ENCODE measurements around the gene SLC25A19. TPM values are rescaled to one million over a fixed set of nuclear protein-coding genes. Genes with fewer than 3 reads are reported as not detected.
A peak's percentile ranks its signal among the peaks of the same experiment; 100 is the strongest.

The SLC25A19 gene
- total RNA-seq, 4 donors from 2014 or later, result 4.0 to 7.1 (median 5.9) TPM

DNA sequence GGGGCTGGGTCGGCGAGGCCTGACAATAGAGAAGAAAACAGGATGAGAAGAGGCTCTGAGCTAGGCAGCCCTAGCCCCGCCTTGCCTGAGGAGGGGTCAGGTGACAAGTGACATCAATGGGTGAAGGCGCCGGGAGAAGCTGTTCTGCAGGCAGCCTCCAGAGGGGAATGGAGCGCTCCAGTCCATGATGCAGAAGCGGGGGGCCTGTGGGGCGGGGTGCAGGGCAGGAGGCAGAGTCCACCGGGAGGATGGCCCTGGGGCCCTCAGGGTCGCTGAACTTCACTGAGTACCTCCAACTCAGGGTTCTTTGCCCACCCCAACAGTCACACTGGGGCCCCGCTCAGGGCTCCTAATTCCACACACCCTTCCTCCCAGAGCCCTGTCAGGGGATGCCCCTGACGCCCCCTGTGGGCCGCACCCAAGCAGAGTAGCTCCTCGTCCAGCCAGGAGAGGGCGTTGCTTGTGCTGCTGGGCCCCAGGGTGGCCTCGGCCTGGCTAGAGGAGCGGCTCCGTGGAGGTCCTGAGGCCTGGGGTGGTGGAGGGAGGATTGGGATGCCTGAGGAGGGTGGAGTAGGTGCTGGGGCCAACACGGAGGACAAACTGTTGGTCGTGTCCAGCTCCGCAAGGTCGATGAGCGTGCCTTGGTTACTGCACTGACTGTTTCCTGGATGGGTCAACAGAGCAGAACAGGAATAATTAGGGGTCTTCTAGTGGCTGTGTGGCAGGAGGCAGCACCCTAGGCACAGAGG is 48.7 kb downstream of the SLC25A19 start:
- intact Hi-C loops (cut with DNase I; ENCODE audit: low total_unique reads), result no loop called here
- no peak for DNase-seq (ENCODE audit: low spot score in 2 of 2)
- H3K4me3 ChIP-seq (ENCODE audit: low read depth, poor library complexity, severe bottlenecking), result no peak overlapping the region
- TF ChIP-seq, protein P1, sequence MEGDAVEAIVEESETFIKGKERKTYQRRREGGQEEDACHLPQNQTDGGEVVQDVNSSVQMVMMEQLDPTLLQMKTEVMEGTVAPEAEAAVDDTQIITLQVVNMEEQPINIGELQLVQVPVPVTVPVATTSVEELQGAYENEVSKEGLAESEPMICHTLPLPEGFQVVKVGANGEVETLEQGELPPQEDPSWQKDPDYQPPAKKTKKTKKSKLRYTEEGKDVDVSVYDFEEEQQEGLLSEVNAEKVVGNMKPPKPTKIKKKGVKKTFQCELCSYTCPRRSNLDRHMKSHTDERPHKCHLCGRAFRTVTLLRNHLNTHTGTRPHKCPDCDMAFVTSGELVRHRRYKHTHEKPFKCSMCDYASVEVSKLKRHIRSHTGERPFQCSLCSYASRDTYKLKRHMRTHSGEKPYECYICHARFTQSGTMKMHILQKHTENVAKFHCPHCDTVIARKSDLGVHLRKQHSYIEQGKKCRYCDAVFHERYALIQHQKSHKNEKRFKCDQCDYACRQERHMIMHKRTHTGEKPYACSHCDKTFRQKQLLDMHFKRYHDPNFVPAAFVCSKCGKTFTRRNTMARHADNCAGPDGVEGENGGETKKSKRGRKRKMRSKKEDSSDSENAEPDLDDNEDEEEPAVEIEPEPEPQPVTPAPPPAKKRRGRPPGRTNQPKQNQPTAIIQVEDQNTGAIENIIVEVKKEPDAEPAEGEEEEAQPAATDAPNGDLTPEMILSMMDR (IDR thresholded peaks at IDR 0.05), result no peak
- TF ChIP-seq POLR2A (IDR thresholded peaks at IDR 0.05), result no peak
- 65 to 69% methylated on average over 19 to 23 of the region's 23 CpGs for WGBS, 2 donors

DNA sequence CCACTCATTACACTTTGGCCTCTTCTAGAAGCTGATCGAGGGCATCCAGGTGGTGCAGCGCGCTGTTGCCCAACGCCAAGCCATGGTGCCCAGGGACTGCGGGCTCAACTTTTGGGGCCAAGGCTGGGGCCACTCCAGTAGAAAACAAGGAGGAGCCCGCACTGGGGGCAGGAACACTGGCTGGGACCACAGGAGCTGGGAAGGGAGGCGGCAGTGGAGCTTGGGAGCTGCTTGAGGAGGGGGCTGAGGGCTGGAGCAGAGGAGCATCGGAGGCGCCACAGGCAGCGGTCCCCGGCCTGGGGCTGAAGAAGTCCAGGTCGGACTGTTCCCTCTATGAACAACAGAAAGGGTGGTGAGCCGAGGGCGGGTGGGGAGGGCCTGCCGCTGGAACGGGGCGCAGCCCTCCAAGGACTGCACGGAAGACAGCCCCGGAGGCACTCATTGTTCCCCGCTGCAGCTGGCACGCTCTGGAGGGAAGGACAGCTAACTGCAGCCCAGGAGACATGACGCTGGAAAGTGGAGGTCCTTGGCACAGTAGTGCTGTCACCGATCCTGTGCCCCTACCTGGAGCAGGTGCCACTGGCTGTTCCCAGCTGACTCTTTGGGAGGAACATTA is 49.3 kb downstream of the SLC25A19 start:
- no peak for DNase-seq (ENCODE audit: low spot score in 2 of 2)
- TF ChIP-seq POLR2A (IDR thresholded peaks at IDR 0.05), result no peak
- TF ChIP-seq, protein P1 (IDR thresholded peaks at IDR 0.05), result no peak
- intact Hi-C loops (cut with DNase I; ENCODE audit: low total_unique reads), result no loop called here
- WGBS, 2 donors, result 86% methylated on average over 21 to 23 of the region's 23 CpGs
- H3K4me3 ChIP-seq (ENCODE audit: low read depth, poor library complexity, severe bottlenecking), result no peak overlapping the region

DNA sequence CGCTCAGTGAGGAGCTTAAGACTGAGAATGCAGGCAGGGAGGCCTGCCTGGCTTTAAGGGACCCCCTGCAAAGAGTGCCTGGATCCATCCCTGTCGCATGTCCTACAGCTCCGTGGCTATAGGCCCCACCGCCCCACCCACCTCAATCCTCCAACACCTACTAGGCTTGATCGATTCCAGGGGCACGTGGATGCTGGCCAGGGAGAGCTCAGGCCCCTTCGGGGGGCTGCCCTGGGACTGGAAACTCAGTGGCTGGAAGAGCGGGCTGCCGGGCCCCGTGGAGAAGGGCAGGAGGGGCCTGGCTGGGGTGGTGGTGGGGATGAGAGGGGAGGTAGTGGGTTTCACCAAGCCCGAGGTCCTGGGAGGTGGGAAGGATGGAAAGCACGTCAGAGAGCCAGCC is 50.0 kb downstream of the SLC25A19 start:
- 84 to 85% methylated on average over 11 to 12 of the region's 12 CpGs for WGBS, 2 donors
- no peak for DNase-seq (ENCODE audit: low spot score in 2 of 2)
- intact Hi-C loops (cut with DNase I; ENCODE audit: low total_unique reads), result no loop called here
- TF ChIP-seq, protein P1 (IDR thresholded peaks at IDR 0.05), result no peak
- no peak for TF ChIP-seq POLR2A (IDR thresholded peaks at IDR 0.05)
- H3K4me3 ChIP-seq (ENCODE audit: low read depth, poor library complexity, severe bottlenecking), result no peak overlapping the region

DNA sequence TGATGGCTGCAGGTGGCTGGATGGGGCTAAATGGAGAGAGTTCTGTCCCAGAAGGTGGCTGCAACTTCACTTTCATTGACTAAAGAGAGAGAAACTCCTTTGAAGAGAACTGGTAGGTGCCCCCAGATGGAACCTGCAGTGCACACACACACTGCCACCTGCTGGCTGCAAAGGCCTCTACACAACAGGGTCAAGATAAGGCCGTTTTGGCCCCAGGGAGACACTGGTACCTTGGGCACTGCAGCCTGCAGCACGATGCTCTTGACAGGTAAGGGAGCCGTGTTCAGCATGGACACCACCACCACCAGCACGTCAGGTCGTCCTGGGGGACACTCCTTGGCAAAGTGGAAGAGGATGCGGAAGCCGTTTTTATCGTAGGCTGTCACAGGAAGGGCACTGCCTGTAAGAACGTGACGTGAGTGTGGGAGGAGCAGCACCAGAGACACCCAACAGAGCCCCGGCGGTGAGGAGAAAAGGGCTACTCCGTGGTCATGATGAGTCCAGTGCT is 50.5 kb downstream of the SLC25A19 start:
- 46 to 51% methylated on average over 13 of the region's 13 CpGs for WGBS, 2 donors
- TF ChIP-seq, protein P1 (IDR thresholded peaks at IDR 0.05), result peak in 1 of 3 donors; percentile 51
- no peak for TF ChIP-seq POLR2A (IDR thresholded peaks at IDR 0.05)
- H3K4me3 ChIP-seq (ENCODE audit: low read depth, poor library complexity, severe bottlenecking), result no peak overlapping the region
- no peak for DNase-seq (ENCODE audit: low spot score in 2 of 2)
- intact Hi-C loops (cut with DNase I; ENCODE audit: low total_unique reads), result no loop called here

DNA sequence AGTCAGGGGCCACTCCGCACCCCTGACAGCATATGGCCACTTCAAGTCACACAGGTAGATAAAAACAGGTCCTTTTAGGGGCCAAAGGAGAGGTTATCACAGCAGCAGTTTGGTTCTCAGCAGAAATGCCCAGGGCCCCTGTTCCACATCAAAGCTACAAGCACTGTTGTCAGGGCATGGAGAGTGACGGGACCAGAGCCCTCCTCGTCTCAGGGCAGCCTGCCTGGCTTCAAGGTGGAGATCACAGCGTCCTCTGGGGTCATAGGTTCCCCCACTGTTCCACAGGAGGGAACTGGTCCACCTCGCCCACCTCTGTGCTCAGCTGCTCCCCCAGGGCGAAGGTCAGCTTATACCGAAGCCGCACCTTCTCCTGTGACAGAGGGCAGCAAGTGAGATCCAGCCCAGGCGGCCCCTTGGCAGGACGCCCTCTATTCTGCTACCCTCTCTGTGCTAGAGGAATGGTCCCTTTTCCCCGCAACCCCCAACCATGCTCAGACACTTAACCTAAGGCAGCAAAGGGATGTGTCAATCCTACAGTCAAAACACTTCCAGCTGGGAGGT is 51.1 kb downstream of the SLC25A19 start:
- TF ChIP-seq POLR2A (IDR thresholded peaks at IDR 0.05), result no peak
- TF ChIP-seq, protein P1 (IDR thresholded peaks at IDR 0.05), result no peak
- WGBS, 2 donors, result 80 to 83% methylated on average over 10 to 11 of the region's 11 CpGs
- DNase-seq (ENCODE audit: low spot score in 2 of 2), result no peak
- intact Hi-C loops (cut with DNase I; ENCODE audit: low total_unique reads), result no loop called here
- no peak overlapping the region for H3K4me3 ChIP-seq (ENCODE audit: low read depth, poor library complexity, severe bottlenecking)

All from lower leg skin (tissue), 4 donors.